Testis (tissue), 3 donors: ENCODE data around the gene CFAP299. TPM values are rescaled to one million over a fixed set of nuclear protein-coding genes. Genes with fewer than 3 reads are reported as not detected.

Experiments used
- DNase-seq: peaks from one replicate; pipeline ENCODE4 v3.0.0-alpha.2; 2019
- H3K27ac ChIP-seq, 2 donors: fragments of 200-600 bp; sonication (generic); one replicate each; pipeline ENCODE4 v1.5.1; 2019
- H3K27me3 ChIP-seq: fragments of 200-600 bp; sonication (generic); one replicate; pipeline ENCODE4 v1.5.1; 2019
- H3K36me3 ChIP-seq: fragments of 200-600 bp; sonication (generic); one replicate; pipeline ENCODE4 v1.5.1; 2017; ENCODE audit warnings: low read depth; ENCODE audit errors: missing control alignments
- H3K4me1 ChIP-seq: fragments of 200-600 bp; sonication (generic); one replicate; pipeline ENCODE4 v1.5.1; 2019
- H3K4me3 ChIP-seq, 2 donors: fragments of 200-600 bp; sonication (generic); one replicate each; pipeline ENCODE4 v1.5.1; 2017 to 2019
- H3K9me3 ChIP-seq: fragments of 200-600 bp; sonication (generic); one replicate; pipeline ENCODE4 v1.5.1; 2017
- POLR2A ChIP-seq: fragments of 450-650 bp; IDR thresholded peaks from one replicate; pipeline ENCODE4 v1.6.1; 2017; ENCODE audit warnings: antibody characterized with exemption, mild to moderate bottlenecking, moderate library complexity
- WGBS, 2 donors: methylation state at CpG; one replicate each; pipeline ENCODE4 v1.1.5; 2018; 5-methylcytosine and 5-hydroxymethylcytosine counted together
- intact Hi-C: fragments of 100-400 bp; cut with DNase I; formaldehyde crosslinking; loops from one replicate; pipeline ENCODE4 v1.15.1; 2023; ENCODE audit warnings: low total_unique reads
- polyA plus RNA-seq: library from polyadenylated mRNA; stranded (reverse); fragments of 350-450 nt; fragmentation: Illumina TruSeq; extraction: RNeasy Lipid Tissue Mini Kit (QIAGEN cat#74804); gene quantifications from one replicate; pipeline ENCODE4 v1.2.3, GENCODE V29; 2014; ENCODE audit warnings: low read depth, low replicate concordance; ENCODE audit not compliant: insufficient read depth
- total RNA-seq, 2 donors: library from RNA; depleted of rRNA; stranded (reverse); fragments of >200 nt; gene quantifications; one replicate each; pipeline ENCODE4 v1.2.3, GENCODE V29; 2016
- TF ChIP-seq, protein P1 (sequence below), 3 experiments: fragments of 450-650 bp in 2 of 3; fragments of 200-600 bp in 1 of 3; sonication (generic) in 1 of 3; IDR thresholded peaks; one replicate each; pipeline ENCODE4 v1.5.1; 2016 to 2019; ENCODE audit warnings: antibody characterized with exemption in 3 of 3, mild to moderate bottlenecking in 2 of 3, moderate library complexity in 1 of 3

The CFAP299 gene
- total and polyA plus RNA-seq, 3 donors from 2014 or later = 18.1 to 51.9 (median 21.4) TPM

GRCh38 chr4:80420638-80421037 is 85.1 kb downstream of the CFAP299 start:
- TF ChIP-seq POLR2A = no peak
- TF ChIP-seq, protein P1, sequence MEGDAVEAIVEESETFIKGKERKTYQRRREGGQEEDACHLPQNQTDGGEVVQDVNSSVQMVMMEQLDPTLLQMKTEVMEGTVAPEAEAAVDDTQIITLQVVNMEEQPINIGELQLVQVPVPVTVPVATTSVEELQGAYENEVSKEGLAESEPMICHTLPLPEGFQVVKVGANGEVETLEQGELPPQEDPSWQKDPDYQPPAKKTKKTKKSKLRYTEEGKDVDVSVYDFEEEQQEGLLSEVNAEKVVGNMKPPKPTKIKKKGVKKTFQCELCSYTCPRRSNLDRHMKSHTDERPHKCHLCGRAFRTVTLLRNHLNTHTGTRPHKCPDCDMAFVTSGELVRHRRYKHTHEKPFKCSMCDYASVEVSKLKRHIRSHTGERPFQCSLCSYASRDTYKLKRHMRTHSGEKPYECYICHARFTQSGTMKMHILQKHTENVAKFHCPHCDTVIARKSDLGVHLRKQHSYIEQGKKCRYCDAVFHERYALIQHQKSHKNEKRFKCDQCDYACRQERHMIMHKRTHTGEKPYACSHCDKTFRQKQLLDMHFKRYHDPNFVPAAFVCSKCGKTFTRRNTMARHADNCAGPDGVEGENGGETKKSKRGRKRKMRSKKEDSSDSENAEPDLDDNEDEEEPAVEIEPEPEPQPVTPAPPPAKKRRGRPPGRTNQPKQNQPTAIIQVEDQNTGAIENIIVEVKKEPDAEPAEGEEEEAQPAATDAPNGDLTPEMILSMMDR (IDR thresholded peaks at IDR 0.05) = no peak
- no peaks in the 10 kb centered on the region for H3K4me1 ChIP-seq
- intact Hi-C loops = no loop called here
- H3K27ac ChIP-seq = no peak overlapping the region
- H3K27me3 ChIP-seq = no peaks in the 10 kb centered on the region
- DNase-seq = no peak
- no peaks in the 10 kb centered on the region for H3K36me3 ChIP-seq
- no peaks in the 10 kb centered on the region for H3K9me3 ChIP-seq
- H3K4me3 ChIP-seq = no peak overlapping the region
- WGBS, 2 donors = 94 to 95% methylated on average over 1 of the region's 1 CpG

DNA sequence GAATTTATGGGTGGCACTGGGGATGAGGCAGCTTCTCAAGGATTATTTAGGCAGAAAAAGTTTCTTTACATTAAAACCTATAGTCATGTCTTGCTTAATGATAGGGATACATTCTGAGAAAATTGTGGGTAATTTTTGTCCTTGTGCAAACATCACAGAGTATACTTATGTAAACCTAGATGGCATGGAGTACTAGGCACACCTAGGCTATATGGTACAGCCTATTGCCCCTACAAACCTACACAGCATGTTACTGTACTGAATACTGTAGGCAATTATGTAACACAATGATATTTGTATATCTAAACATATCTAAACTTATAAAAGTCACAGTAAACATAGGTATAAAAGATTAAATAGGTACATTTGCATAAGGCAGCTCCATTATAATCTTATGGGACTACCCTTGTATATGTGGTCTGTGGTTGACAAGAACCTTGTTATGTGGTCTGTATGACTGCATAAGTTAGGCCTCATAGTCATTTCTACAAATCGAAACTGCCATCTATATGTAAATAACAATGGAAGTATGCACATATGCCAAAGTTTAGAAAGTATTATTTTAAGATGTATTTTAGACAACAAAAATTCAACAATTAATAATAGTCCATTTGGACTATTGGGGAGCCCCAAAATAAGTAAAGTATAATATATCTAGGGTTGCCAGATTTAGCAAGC is 87.3 kb downstream of the CFAP299 start:
- intact Hi-C loops = no loop called here
- 89 to 94% methylated on average over 1 of the region's 1 CpG for WGBS, 2 donors

GRCh38 chr4:80423553-80424224 is 88.2 kb downstream of the CFAP299 start:
- no peak for DNase-seq
- H3K27ac ChIP-seq = no peak overlapping the region
- no peaks in the 10 kb centered on the region for H3K27me3 ChIP-seq
- no peaks in the 10 kb centered on the region for H3K9me3 ChIP-seq
- H3K4me3 ChIP-seq = no peak overlapping the region
- 85 to 92% methylated on average over 3 of the region's 3 CpGs for WGBS, 2 donors
- H3K4me1 ChIP-seq = no peaks in the 10 kb centered on the region
- no peaks in the 10 kb centered on the region for H3K36me3 ChIP-seq
- no peak for TF ChIP-seq POLR2A
- TF ChIP-seq, protein P1 (IDR thresholded peaks at IDR 0.05) = no peak
- intact Hi-C loops = no loop called here

More for the DNA sequence above, 87.3 kb downstream of the CFAP299 start:
- no peaks in the 10 kb centered on the region for H3K36me3 ChIP-seq
- no peak for DNase-seq
- no peaks in the 10 kb centered on the region for H3K9me3 ChIP-seq
- H3K27me3 ChIP-seq = no peaks in the 10 kb centered on the region
- no peaks in the 10 kb centered on the region for H3K4me1 ChIP-seq
- H3K4me3 ChIP-seq = no peak overlapping the region
- H3K27ac ChIP-seq = no peak overlapping the region
- no peak for TF ChIP-seq POLR2A
- TF ChIP-seq, protein P1 (IDR thresholded peaks at IDR 0.05) = no peak

DNA sequence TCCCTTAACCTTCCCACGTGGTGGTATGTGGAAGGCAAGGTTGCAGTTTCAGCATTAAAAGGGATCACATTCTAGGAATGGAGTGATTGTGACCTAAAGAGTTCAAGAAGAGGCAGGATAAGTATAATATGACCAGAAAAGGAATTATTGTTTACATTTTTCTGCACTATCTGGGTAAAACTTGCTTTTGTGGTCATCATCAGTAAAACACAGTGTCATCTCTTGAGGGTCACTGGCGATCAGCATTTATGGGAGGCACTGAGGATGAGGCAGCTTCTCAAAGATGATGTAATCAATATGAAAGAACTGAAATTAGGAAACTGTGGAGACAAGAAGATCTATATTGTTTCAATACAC is 88.7 kb downstream of the CFAP299 start:
- no peak for DNase-seq
- Histone ChIP-seq H3K36me3 (no peaks in the 10 kb centered on the region), H3K4me3 (no peak overlapping the region), H3K27ac (no peak overlapping the region), H3K4me1 (no peaks in the 10 kb centered on the region), H3K9me3 (no peaks in the 10 kb centered on the region), H3K27me3 (no peaks in the 10 kb centered on the region)
- 88 to 94% methylated on average over 2 of the region's 2 CpGs for WGBS, 2 donors
- intact Hi-C loops = no loop called here
- TF ChIP-seq, protein P1 (IDR thresholded peaks at IDR 0.05) = no peak
- TF ChIP-seq POLR2A = no peak
